ENCODE results near the gene PRC1. TPM values are rescaled to one million over a fixed set of nuclear protein-coding genes. Genes with fewer than 3 reads are reported as not detected.
A peak's percentile ranks its signal among the peaks of the same experiment; 100 is the strongest.

Gene PRC1
- total and polyA plus RNA-seq, 2 of the 13 experiments (the other 11 are each of a cell fraction or from before 2014, with no cell fraction given): 137 to 162 TPM

DNA sequence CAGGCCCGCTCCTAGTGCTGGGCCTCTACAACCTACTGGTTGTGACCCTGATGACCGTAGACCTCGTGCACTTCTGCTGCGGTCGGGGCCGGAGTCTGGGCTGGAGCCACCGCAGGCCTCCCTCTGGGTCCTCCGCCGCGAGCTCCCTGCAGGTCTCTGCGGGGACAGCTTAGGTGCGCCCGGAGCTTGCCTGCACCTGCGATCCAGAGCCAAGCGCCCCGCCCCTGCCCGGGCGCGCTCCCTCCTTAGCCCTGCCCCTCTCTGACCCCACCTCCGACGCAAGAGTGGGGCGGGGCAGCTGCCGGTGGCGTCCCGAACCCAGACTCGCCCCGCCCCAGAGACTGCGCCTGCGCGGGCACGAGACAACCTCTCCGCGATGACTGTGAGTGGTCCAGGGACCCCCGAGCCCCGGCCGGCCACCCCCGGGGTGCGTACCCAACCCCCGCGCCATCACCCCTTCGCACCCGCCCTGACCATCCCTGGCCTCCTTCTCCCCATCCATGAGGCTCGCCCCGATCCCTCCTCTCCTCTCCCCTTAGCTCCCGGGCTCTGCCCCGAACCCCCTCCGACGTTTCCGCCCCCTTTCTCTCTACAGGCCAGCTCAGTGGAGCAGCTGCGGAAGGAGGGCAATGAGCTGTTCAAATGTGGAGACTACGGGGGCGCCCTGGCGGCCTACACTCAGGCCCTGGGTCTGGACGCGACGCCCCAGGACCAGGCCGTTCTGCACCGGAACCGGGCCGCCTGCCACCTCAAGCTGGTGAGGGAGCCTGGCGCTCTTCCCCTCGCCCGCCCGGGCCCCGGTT, 59.2 kb downstream of the PRC1 start, which contains the start of gene UNC45A (continued):
- TF ChIP-seq ZEB1 (IDR thresholded peaks at IDR 0.05; ENCODE audit: insufficient replicate concordance, low read depth): peak; percentile 87
- TF ChIP-seq, protein P1, sequence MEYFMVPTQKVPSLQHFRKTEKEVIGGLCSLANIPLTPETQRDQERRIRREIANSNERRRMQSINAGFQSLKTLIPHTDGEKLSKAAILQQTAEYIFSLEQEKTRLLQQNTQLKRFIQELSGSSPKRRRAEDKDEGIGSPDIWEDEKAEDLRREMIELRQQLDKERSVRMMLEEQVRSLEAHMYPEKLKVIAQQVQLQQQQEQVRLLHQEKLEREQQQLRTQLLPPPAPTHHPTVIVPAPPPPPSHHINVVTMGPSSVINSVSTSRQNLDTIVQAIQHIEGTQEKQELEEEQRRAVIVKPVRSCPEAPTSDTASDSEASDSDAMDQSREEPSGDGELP (IDR thresholded peaks at IDR 0.05; ENCODE audit: borderline replicate concordance, low read depth): 0 out of 2 replicates have a peak, but pooled peaks have one; percentile 7
- peak; percentile 16 for TF ChIP-seq AGO1 (IDR thresholded peaks at IDR 0.05; ENCODE audit: low read depth, low read length, poor library complexity, severe bottlenecking)
- TF ChIP-seq, protein P2, sequence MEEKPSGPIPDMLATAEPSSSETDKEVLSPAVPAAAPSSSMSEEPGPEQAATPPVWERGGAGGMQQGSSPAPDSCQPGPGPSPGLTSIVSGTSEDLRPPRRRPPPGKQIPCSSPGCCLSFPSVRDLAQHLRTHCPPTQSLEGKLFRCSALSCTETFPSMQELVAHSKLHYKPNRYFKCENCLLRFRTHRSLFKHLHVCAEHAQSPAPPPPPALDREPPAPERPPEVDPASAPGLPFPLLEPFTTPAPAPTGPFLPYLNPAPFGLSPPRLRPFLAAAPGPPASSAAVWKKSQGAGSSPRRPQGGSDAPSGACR (CRISPR knock-in tag; IDR thresholded peaks at IDR 0.05): 0 out of 2 replicates have a peak, but pooled peaks have one; percentile 0
- 0 out of 2 replicates have a peak, but pooled peaks have one; percentile 25 for TF ChIP-seq TP53 (CRISPR knock-in tag; conservative IDR thresholded peaks at IDR 0.05)
- TF ChIP-seq ZNF441 (CRISPR knock-in tag; IDR thresholded peaks at IDR 0.05; ENCODE audit: borderline replicate concordance): 0 out of 2 replicates have a peak, but pooled peaks have one; percentile 44
- TF ChIP-seq ZSCAN31 (CRISPR knock-in tag; IDR thresholded peaks at IDR 0.05; ENCODE audit: low read depth): peak; percentile 73; the same call in 1 of the 2 replicates
- 0 out of 2 replicates have a peak, but pooled peaks have one; percentile 0 for TF ChIP-seq ZSCAN12 (CRISPR knock-in tag; IDR thresholded peaks at IDR 0.05)
- TF ChIP-seq, protein P3, sequence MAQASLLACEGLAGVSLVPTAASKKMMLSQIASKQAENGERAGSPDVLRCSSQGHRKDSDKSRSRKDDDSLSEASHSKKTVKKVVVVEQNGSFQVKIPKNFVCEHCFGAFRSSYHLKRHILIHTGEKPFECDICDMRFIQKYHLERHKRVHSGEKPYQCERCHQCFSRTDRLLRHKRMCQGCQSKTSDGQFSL (CRISPR knock-in tag; IDR thresholded peaks at IDR 0.05): no peak
- TF ChIP-seq FOSL1 (CRISPR knock-in tag; IDR thresholded peaks at IDR 0.05; ENCODE audit: borderline replicate concordance): no peak
- TF ChIP-seq, protein P4, sequence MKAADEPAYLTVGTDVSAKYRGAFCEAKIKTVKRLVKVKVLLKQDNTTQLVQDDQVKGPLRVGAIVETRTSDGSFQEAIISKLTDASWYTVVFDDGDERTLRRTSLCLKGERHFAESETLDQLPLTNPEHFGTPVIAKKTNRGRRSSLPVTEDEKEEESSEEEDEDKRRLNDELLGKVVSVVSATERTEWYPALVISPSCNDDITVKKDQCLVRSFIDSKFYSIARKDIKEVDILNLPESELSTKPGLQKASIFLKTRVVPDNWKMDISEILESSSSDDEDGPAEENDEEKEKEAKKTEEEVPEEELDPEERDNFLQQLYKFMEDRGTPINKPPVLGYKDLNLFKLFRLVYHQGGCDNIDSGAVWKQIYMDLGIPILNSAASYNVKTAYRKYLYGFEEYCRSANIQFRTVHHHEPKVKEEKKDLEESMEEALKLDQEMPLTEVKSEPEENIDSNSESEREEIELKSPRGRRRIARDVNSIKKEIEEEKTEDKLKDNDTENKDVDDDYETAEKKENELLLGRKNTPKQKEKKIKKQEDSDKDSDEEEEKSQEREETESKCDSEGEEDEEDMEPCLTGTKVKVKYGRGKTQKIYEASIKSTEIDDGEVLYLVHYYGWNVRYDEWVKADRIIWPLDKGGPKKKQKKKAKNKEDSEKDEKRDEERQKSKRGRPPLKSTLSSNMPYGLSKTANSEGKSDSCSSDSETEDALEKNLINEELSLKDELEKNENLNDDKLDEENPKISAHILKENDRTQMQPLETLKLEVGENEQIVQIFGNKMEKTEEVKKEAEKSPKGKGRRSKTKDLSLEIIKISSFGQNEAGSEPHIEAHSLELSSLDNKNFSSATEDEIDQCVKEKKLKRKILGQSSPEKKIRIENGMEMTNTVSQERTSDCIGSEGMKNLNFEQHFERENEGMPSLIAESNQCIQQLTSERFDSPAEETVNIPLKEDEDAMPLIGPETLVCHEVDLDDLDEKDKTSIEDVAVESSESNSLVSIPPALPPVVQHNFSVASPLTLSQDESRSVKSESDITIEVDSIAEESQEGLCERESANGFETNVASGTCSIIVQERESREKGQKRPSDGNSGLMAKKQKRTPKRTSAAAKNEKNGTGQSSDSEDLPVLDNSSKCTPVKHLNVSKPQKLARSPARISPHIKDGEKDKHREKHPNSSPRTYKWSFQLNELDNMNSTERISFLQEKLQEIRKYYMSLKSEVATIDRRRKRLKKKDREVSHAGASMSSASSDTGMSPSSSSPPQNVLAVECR (CRISPR knock-in tag; IDR thresholded peaks at IDR 0.05; ENCODE audit: borderline replicate concordance): peak; percentile 69; the same call in 1 of the 2 replicates
- TF ChIP-seq, protein P5, sequence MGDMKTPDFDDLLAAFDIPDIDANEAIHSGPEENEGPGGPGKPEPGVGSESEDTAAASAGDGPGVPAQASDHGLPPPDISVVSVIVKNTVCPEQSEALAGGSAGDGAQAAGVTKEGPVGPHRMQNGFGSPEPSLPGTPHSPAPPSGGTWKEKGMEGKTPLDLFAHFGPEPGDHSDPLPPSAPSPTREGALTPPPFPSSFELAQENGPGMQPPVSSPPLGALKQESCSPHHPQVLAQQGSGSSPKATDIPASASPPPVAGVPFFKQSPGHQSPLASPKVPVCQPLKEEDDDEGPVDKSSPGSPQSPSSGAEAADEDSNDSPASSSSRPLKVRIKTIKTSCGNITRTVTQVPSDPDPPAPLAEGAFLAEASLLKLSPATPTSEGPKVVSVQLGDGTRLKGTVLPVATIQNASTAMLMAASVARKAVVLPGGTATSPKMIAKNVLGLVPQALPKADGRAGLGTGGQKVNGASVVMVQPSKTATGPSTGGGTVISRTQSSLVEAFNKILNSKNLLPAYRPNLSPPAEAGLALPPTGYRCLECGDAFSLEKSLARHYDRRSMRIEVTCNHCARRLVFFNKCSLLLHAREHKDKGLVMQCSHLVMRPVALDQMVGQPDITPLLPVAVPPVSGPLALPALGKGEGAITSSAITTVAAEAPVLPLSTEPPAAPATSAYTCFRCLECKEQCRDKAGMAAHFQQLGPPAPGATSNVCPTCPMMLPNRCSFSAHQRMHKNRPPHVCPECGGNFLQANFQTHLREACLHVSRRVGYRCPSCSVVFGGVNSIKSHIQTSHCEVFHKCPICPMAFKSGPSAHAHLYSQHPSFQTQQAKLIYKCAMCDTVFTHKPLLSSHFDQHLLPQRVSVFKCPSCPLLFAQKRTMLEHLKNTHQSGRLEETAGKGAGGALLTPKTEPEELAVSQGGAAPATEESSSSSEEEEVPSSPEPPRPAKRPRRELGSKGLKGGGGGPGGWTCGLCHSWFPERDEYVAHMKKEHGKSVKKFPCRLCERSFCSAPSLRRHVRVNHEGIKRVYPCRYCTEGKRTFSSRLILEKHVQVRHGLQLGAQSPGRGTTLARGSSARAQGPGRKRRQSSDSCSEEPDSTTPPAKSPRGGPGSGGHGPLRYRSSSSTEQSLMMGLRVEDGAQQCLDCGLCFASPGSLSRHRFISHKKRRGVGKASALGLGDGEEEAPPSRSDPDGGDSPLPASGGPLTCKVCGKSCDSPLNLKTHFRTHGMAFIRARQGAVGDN (CRISPR knock-in tag; IDR thresholded peaks at IDR 0.05): peak; percentile 86
- 0 out of 2 replicates have a peak, but pooled peaks have one; percentile 48 for TF ChIP-seq ZBTB10 (CRISPR knock-in tag; IDR thresholded peaks at IDR 0.05; ENCODE audit: borderline replicate concordance)

Measured in HepG2 (cell line).